Panc1 (cell line): ENCODE results near the gene FAM186B. TPM values are rescaled to one million over a fixed set of nuclear protein-coding genes. Genes with fewer than 3 reads are reported as not detected.

ENCODE experiments used
- ATAC-seq: fragments of 200-7000 bp; cut with Tn5 transposase; 2 replicates; pipeline ENCODE4 v1.9.1; 2020; ENCODE audit warnings: mild to moderate bottlenecking, moderate library complexity
- BruUV-seq: library from RNA; stranded (reverse); fragments of 400-500 nt; replicated peaks from 2 replicates; lab custom pipeline; 2021; lab: Mats Ljungman, UMichigan
- CTCF ChIA-PET: fragments of 300-600 bp; sonication (Branson Sonifier 250); formaldehyde crosslinking; loops from one replicate; lab custom pipeline; 2022; ENCODE audit warnings: antibody characterized with exemption; lab: Charles Lee
- POLR2A ChIA-PET: fragments of 300-600 bp; sonication (Branson Sonifier 250); formaldehyde crosslinking; loops from one replicate; lab custom pipeline; 2022; ENCODE audit warnings: antibody characterized with exemption; lab: Charles Lee
- DNase-seq: peaks from one replicate; pipeline ENCODE4 v3.0.0-alpha.2; 2010; ENCODE audit warnings: low read depth, low spot score
- H3K27ac ChIP-seq: 2 replicates; pipeline ENCODE4 v1.5.1; 2011; ENCODE audit warnings: mild to moderate bottlenecking, low read length, inconsistent platforms
- H3K27me3 ChIP-seq: fragments of 200-500 bp; sonication (Bioruptor generic); 2 replicates; pipeline ENCODE4 v1.6.0; 2014; ENCODE audit warnings: low read length, inconsistent platforms; ENCODE audit not compliant: control insufficient read depth, insufficient read depth
- H3K36me3 ChIP-seq: fragments of 200-500 bp; sonication (Bioruptor generic); 2 replicates; pipeline ENCODE4 v1.5.1; 2014; ENCODE audit warnings: inconsistent platforms, mild to moderate bottlenecking, low read length, moderate library complexity; ENCODE audit not compliant: control insufficient read depth, insufficient read depth
- H3K4me1 ChIP-seq: 2 replicates; pipeline ENCODE4 v1.5.1; 2011; ENCODE audit warnings: inconsistent platforms, mild to moderate bottlenecking, low read length, moderate library complexity; ENCODE audit not compliant: control insufficient read depth, insufficient read depth
- H3K4me3 ChIP-seq, 2 experiments: 2 replicates each; pipeline ENCODE4 v1.5.1; 2011 to 2012; ENCODE audit warnings: low read depth in 2 of 2, low read length in 2 of 2, mild to moderate bottlenecking in 2 of 2, inconsistent platforms in 1 of 2, moderate library complexity in 1 of 2
- H3K9me3 ChIP-seq: fragments of 200-500 bp; sonication (Bioruptor generic); 2 replicates; pipeline ENCODE4 v1.5.1; 2014; ENCODE audit warnings: low read depth, mild to moderate bottlenecking, inconsistent platforms, low read length, moderate library complexity; ENCODE audit not compliant: control insufficient read depth, insufficient read depth
- CTCF ChIP-seq: fragments of 450-650 bp; IDR thresholded peaks from 2 replicates; pipeline ENCODE4 v1.5.1; 2017; ENCODE audit warnings: mild to moderate bottlenecking
- POLR2AphosphoS5 ChIP-seq: IDR thresholded peaks from 2 replicates; pipeline ENCODE4 v1.6.1; 2012; ENCODE audit warnings: mild to moderate bottlenecking, low read depth, low read length, moderate library complexity
- REST ChIP-seq, 2 experiments: IDR thresholded peaks; 2 replicates each; pipeline ENCODE4 v1.6.1; 2011 to 2012; ENCODE audit warnings: low read depth in 2 of 2, control low read depth in 1 of 2, low read length in 1 of 2, mild to moderate bottlenecking in 1 of 2, moderate library complexity in 1 of 2; ENCODE audit not compliant: insufficient read depth in 1 of 2
- SIN3A ChIP-seq: IDR thresholded peaks from 2 replicates; pipeline ENCODE4 v1.6.1; 2012; ENCODE audit warnings: low read depth, mild to moderate bottlenecking, low read length, moderate library complexity, borderline replicate concordance; ENCODE audit not compliant: insufficient read depth
- TCF7L2 ChIP-seq: IDR thresholded peaks from 2 replicates; pipeline ENCODE4 v1.6.1; 2011; ENCODE audit warnings: mild to moderate bottlenecking, low read depth, low read length, inconsistent platforms
- in situ Hi-C: cut with HindIII; loops from 2 replicates; pipeline ENCODE4 v1.10.0; 2016; ENCODE audit warnings: low sequenced_read_pairs, low pct_unique_long_range_greater_than_20kb
- intact Hi-C: fragments of 100-400 bp; cut with micrococcal nuclease; formaldehyde crosslinking; loops from one replicate; pipeline ENCODE4 v1.10.0; 2022; ENCODE audit not compliant: unreplicated experiment
- total RNA-seq: library from RNA; stranded (reverse); gene quantifications from one replicate; pipeline ENCODE4 v1.2.1, GENCODE V29; 2021; ENCODE audit not compliant: unreplicated experiment

Gene FAM186B
- total RNA-seq, 1 experiment from 2014 or later: 0.13 TPM

- ChIA-PET POLR2A (no interaction called here), CTCF (interaction anchor here (1.0 to 1.4 kb wide), 2 partner anchors 93 to 192 kb away, joined by 3 read pairs; partner anchors contain the start of gene TMBIM6)
- no peak for TF ChIP-seq POLR2AphosphoS5
- no peak for TF ChIP-seq SIN3A
- no peak for TF ChIP-seq TCF7L2
- Histone ChIP-seq H3K36me3 (peaks cover 4% of the 10 kb centered on the region; the same call in 1 of the 2 replicates), H3K27me3 (no peaks in the 10 kb centered on the region), H3K4me3 (no peak overlapping the region), H3K27ac (no peak overlapping the region), H3K9me3 (no peaks in the 10 kb centered on the region), H3K4me1 (peaks cover 3% of the 10 kb centered on the region; the same call in 1 of the 2 replicates)
- no TSS peak for BruUV-seq
- intact Hi-C loops (loop anchor here (10.0 kb wide), 1 partner anchor 96 kb away; the partner anchor contains the start of gene TMBIM6), in situ Hi-C loops (no loop called here)
- ATAC-seq (no peak), DNase-seq (no peak)
These were observed 43.2 kb upstream of the FAM186B start for GRCh38 chr12:49648712-49649003.

- no TSS peak for BruUV-seq
- in situ Hi-C loops: no loop called here
- POLR2A ChIA-PET: interaction anchor here (0.7 kb wide), 1 partner anchor 31 kb away, joined by 5 read pairs; no protein-coding TSS in a partner anchor
- Histone ChIP-seq H3K4me1 (peaks cover 3% of the 10 kb centered on the region; the same call in 1 of the 2 replicates), H3K9me3 (no peaks in the 10 kb centered on the region), H3K4me3 (no peak overlapping the region), H3K27ac (no peak overlapping the region), H3K27me3 (no peaks in the 10 kb centered on the region), H3K36me3 (peaks cover 7% of the 10 kb centered on the region)
- TF ChIP-seq SIN3A: no peak
- ATAC-seq (no peak), DNase-seq (no peak)
- CTCF ChIA-PET: interaction anchor here (0.7 to 1.4 kb wide), 3 partner anchors 93 to 235 kb away, joined by 3 read pairs; partner anchors contain the start of gene TMBIM6
- intact Hi-C loops: loop anchor here (10.0 kb wide), 1 partner anchor 97 kb away; the partner anchor contains the start of gene TMBIM6
These were observed 42.6 kb upstream of the FAM186B start for GRCh38 chr12:49647827-49648711.

GRCh38 chr12:49646871-49647654 lies 41.6 kb upstream of the FAM186B start:
- DNase-seq: no peak
- Histone ChIP-seq H3K27ac (no peak overlapping the region), H3K4me1 (peaks cover 3% of the 10 kb centered on the region; the same call in 1 of the 2 replicates), H3K36me3 (peaks cover 10% of the 10 kb centered on the region), H3K4me3 (no peak overlapping the region), H3K9me3 (no peaks in the 10 kb centered on the region), H3K27me3 (no peaks in the 10 kb centered on the region)
- in situ Hi-C loops (no loop called here), intact Hi-C loops (loop anchor here (10.0 kb wide), 1 partner anchor 98 kb away; the partner anchor contains the start of gene TMBIM6)
- POLR2A ChIA-PET: interaction anchor here (0.7 kb wide), 1 partner anchor 32 kb away, joined by 5 read pairs; no protein-coding TSS in a partner anchor
- TF ChIP-seq CTCF (no peak), REST (IDR thresholded peaks at IDR 0.05; ENCODE audit: insufficient read depth in 1 of 2, low read depth in 2 of 2, low read length in 1 of 2) (no peak), POLR2AphosphoS5 (no peak), TCF7L2 (no peak), SIN3A (no peak)
- no peak for ATAC-seq
- BruUV-seq: no TSS peak
- CTCF ChIA-PET: interaction anchor here (1.4 kb wide), 1 partner anchor 94 kb away, joined by 3 read pairs; the partner anchor contains the start of gene TMBIM6
